ENCODE results near the gene AKAP13.

The AKAP13 gene

DNA sequence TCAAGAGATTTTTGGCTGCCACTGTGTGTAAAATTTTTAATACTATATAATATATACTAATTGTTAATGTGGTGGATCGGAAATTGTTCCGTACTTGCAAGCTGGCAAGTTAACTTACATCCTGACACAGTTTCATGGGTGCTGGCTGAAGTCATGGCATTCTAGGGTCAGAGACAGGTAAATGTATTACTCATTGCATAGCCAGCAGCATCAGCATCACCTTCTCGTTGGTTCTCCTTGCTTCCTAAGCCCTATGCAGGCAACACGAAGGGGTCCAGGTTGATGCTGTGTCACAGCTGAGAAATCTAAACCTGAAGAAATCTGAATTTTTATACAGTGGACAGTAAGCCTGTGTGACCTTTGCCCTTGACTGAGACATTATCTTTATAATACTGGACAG lies 251.6 kb downstream of the AKAP13 start:
- Histone ChIP-seq H3K9ac (ENCODE audit: low read depth, low read length) (no peak overlapping the region), H3K9me3 (ENCODE audit: control insufficient read depth, insufficient read depth, low read length) (no peaks in the 10 kb centered on the region), H3K36me3 (ENCODE audit: control insufficient read depth, insufficient read depth, low read length) (no peaks in the 10 kb centered on the region), H3K27me3 (ENCODE audit: control insufficient read depth, insufficient read depth, low read length) (no peaks in the 10 kb centered on the region), H3K4me1 (ENCODE audit: control insufficient read depth, insufficient read depth, low read length) (no peaks in the 10 kb centered on the region), H3K4me3 (ENCODE audit: low read depth, low read length) (no peak overlapping the region)

DNA sequence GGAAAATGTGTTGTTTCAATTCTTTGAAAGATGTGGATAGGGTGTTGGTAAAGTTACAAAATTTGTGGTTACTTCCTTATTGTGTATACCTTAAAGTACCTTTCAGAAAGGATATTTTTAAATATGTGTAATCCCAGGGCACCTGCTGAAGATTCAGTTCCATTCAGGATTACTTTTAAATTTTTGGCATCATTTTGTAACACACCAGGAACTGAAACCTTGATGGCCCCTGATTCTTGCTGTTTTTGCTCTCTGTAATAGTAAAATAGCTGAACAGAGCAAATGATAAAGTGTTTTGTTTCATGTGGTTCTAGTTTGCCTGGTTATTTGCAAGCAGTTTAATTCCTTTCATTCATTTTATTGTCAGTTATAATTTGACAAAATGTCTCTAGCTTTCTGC lies 253.5 kb downstream of the AKAP13 start:
- Histone ChIP-seq H3K9me3 (ENCODE audit: control insufficient read depth, insufficient read depth, low read length) (no peaks in the 10 kb centered on the region), H3K27me3 (ENCODE audit: control insufficient read depth, insufficient read depth, low read length) (no peaks in the 10 kb centered on the region), H3K4me1 (ENCODE audit: control insufficient read depth, insufficient read depth, low read length) (no peaks in the 10 kb centered on the region), H3K36me3 (ENCODE audit: control insufficient read depth, insufficient read depth, low read length) (no peaks in the 10 kb centered on the region), H3K4me3 (ENCODE audit: low read depth, low read length) (no peak overlapping the region), H3K9ac (ENCODE audit: low read depth, low read length) (no peak overlapping the region)

DNA sequence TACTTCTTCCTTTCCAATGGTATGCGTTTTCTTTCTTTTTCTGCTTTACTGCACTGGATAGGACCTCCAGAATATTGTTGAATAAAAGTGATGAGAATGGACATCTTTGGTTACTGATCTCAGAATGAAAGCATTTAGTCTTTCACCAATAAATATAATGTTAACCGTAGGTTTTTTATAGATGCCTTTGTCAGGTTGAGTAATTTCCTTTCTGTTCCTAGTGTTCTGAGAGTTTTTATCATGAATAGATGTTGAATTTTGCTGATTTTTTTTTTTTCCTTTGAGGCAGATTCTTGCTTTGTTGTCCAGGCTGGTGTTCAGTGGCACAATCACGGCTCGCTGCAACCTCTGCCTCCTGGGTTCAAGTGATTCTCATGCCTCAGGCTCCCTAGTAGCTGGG lies 255.9 kb downstream of the AKAP13 start:
- Histone ChIP-seq H3K4me3 (ENCODE audit: low read depth, low read length) (no peak overlapping the region), H3K9me3 (ENCODE audit: control insufficient read depth, insufficient read depth, low read length) (no peaks in the 10 kb centered on the region), H3K4me1 (ENCODE audit: control insufficient read depth, insufficient read depth, low read length) (no peaks in the 10 kb centered on the region), H3K27me3 (ENCODE audit: control insufficient read depth, insufficient read depth, low read length) (no peaks in the 10 kb centered on the region), H3K36me3 (ENCODE audit: control insufficient read depth, insufficient read depth, low read length) (no peaks in the 10 kb centered on the region), H3K9ac (ENCODE audit: low read depth, low read length) (no peak overlapping the region)

DNA sequence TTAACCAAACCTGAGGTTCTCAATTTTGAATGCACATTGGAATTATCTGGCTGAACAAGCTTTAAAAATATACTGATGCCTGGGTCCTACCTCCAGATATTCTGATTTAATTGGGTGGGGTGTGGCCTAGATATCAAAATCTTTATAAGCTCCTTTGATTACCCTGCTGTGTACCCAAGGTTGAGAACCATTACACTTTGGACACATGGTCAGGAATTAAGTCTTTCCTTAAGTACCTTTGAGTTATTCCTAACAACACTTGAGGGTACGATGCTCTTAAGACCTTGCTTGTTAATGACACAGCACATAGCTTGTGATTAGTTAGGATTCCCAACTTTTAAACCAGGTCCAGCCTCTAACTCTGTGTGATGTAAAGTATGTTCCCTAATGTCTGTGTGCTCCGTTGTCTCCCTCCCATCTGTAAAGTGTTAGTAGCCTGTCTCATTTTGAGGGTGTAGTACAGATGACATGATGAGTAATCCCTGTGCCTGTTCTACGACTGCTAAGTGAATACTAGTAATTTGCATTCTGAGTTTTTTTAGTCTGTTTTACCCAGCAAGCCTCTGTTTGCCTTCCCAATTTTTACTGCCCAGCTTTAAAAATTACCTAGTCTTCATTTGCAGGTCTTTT lies 259.5 kb downstream of the AKAP13 start:
- Histone ChIP-seq H3K9me3 (ENCODE audit: control insufficient read depth, insufficient read depth, low read length) (no peaks in the 10 kb centered on the region), H3K27me3 (ENCODE audit: control insufficient read depth, insufficient read depth, low read length) (no peaks in the 10 kb centered on the region), H3K9ac (ENCODE audit: low read depth, low read length) (no peak overlapping the region), H3K4me1 (ENCODE audit: control insufficient read depth, insufficient read depth, low read length) (no peaks in the 10 kb centered on the region), H3K4me3 (ENCODE audit: low read depth, low read length) (no peak overlapping the region), H3K36me3 (ENCODE audit: control insufficient read depth, insufficient read depth, low read length) (no peaks in the 10 kb centered on the region)

DNA sequence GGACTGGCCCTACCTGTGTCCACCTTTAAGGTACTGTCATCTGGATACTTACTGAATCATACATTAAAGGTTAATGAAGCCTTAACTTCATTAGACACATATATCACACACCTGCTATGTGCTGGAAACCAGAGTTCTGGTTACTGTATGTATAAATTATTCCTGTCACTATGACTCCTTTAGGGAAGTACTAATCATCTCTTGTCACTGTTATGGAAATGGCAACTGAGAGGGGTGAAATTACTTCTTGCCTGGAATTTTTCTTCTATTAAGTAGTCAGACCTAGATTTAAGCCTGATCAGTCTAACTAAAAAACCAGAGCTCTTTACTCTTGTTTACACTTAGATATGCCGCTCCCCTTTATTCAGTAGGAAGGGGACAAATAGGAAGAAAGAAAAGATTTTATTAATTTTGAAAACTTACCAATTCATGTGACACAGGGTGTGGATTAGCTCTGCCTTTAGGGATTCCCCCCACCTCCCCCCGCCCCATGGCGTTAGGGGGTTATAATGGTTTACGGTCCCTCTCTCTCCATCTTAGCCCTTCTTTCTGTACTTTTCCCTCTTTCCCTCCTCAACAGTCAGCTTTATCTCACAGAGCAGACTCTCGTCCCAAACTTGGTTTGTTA lies 261.8 kb downstream of the AKAP13 start:
- H3K9me3 ChIP-seq (ENCODE audit: control insufficient read depth, insufficient read depth, low read length) = no peaks in the 10 kb centered on the region
- H3K9ac ChIP-seq (ENCODE audit: low read depth, low read length) = no peak overlapping the region
- H3K4me1 ChIP-seq (ENCODE audit: control insufficient read depth, insufficient read depth, low read length) = peaks cover 4% of the 10 kb centered on the region
- H3K36me3 ChIP-seq (ENCODE audit: control insufficient read depth, insufficient read depth, low read length) = no peaks in the 10 kb centered on the region
- no peaks in the 10 kb centered on the region for H3K27me3 ChIP-seq (ENCODE audit: control insufficient read depth, insufficient read depth, low read length)
- no peak overlapping the region for H3K4me3 ChIP-seq (ENCODE audit: low read depth, low read length)

DNA sequence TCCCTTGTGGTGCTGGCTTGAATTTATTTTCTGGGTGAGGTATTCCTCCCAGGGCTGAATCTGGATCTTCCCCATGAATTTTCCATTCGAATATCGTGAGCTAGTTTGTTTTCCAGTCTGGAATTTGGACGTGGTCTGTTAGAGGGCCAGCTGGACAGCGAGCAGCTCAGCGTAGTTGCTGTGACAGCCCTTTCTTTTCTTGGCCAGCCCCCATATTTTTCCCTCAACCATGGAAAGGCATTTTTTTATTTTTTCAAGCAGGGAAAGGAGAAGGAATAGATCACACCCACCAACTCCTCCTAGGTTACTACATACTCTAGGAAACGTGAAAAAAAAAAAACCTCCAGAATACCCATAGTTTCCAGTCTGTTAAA lies 262.3 kb downstream of the AKAP13 start:
- H3K27me3 ChIP-seq (ENCODE audit: control insufficient read depth, insufficient read depth, low read length) = no peaks in the 10 kb centered on the region
- no peak overlapping the region for H3K4me3 ChIP-seq (ENCODE audit: low read depth, low read length)
- H3K36me3 ChIP-seq (ENCODE audit: control insufficient read depth, insufficient read depth, low read length) = no peaks in the 10 kb centered on the region
- peaks cover 4% of the 10 kb centered on the region for H3K4me1 ChIP-seq (ENCODE audit: control insufficient read depth, insufficient read depth, low read length)
- no peaks in the 10 kb centered on the region for H3K9me3 ChIP-seq (ENCODE audit: control insufficient read depth, insufficient read depth, low read length)
- H3K9ac ChIP-seq (ENCODE audit: low read depth, low read length) = no peak overlapping the region

DNA sequence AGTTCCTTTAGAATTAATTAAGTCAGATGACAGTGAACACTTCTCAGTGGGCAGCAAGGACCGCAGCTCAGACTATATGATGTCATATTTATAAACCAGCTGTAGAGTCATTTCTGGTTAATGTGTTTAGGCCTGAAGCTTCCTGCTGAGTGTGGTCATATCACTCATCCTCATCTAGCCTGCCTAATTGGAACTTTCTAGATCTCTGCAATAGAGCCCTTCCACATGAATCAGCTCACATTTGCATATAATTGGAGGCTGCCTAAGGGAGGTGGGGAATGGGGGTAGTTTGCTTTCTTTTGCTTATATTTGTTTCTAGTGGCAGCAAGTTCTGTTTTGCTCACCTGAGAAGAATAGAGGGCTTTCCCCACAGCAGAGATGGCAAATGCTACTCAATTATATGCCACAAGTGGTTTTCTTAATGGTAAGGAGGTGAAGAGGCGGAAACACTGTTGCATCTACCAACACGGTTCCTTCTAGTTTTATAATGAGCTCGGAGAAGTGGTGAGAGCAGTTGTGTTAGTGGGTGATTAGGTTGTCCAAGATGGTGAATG lies 266.2 kb downstream of the AKAP13 start:
- no peaks in the 10 kb centered on the region for H3K9me3 ChIP-seq (ENCODE audit: control insufficient read depth, insufficient read depth, low read length)
- no peaks in the 10 kb centered on the region for H3K27me3 ChIP-seq (ENCODE audit: control insufficient read depth, insufficient read depth, low read length)
- no peaks in the 10 kb centered on the region for H3K36me3 ChIP-seq (ENCODE audit: control insufficient read depth, insufficient read depth, low read length)
- H3K4me1 ChIP-seq (ENCODE audit: control insufficient read depth, insufficient read depth, low read length) = peaks cover 4% of the 10 kb centered on the region
- no peak overlapping the region for H3K4me3 ChIP-seq (ENCODE audit: low read depth, low read length)
- H3K9ac ChIP-seq (ENCODE audit: low read depth, low read length) = no peak overlapping the region

DNA sequence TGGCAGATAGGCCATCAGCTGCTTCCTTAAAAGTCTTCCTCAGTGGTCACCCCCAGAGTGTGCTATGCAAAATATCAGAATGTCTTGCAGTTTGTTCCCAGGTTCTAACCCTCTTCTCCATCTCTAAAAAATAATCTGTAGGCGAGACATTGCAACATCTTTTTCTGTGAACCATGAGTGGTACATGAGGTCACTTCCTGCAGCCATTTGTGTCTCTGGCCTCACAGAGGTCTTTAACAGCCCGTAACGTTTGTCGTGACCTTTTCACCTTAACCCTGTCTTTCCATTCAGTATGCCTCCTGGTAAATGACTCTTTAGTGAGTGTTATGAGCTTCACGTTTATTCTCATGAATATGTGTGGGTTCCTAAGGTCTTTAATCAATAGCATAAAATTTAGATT lies 269.0 kb downstream of the AKAP13 start:
- no peak overlapping the region for H3K4me3 ChIP-seq (ENCODE audit: low read depth, low read length)
- H3K9ac ChIP-seq (ENCODE audit: low read depth, low read length) = no peak overlapping the region
- no peaks in the 10 kb centered on the region for H3K9me3 ChIP-seq (ENCODE audit: control insufficient read depth, insufficient read depth, low read length)
- peaks cover 4% of the 10 kb centered on the region for H3K4me1 ChIP-seq (ENCODE audit: control insufficient read depth, insufficient read depth, low read length)
- H3K27me3 ChIP-seq (ENCODE audit: control insufficient read depth, insufficient read depth, low read length) = no peaks in the 10 kb centered on the region
- H3K36me3 ChIP-seq (ENCODE audit: control insufficient read depth, insufficient read depth, low read length) = no peaks in the 10 kb centered on the region

DNA sequence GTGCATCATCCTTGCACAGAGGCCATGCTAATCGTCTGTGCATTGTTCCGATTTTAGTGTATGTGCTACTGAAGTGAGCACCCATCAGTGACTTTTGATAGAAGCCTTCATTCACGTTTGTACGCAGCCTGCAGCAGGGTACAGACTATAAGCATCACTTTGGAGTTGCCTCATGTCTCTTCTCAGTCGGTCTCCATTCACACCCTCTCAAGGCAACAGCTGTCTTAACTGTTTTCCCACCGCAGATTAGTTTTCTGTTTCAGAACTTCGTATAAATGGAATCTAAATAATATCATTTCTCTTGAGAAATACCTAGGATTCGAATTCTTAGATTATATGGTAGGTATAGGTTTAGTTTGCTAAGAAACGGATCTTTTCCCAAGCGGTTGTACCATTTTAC lies 271.1 kb downstream of the AKAP13 start:
- H3K9ac ChIP-seq (ENCODE audit: low read depth, low read length) = no peak overlapping the region
- no peaks in the 10 kb centered on the region for H3K9me3 ChIP-seq (ENCODE audit: control insufficient read depth, insufficient read depth, low read length)
- H3K4me1 ChIP-seq (ENCODE audit: control insufficient read depth, insufficient read depth, low read length) = peaks cover 2% of the 10 kb centered on the region
- no peaks in the 10 kb centered on the region for H3K36me3 ChIP-seq (ENCODE audit: control insufficient read depth, insufficient read depth, low read length)
- H3K4me3 ChIP-seq (ENCODE audit: low read depth, low read length) = no peak overlapping the region
- H3K27me3 ChIP-seq (ENCODE audit: control insufficient read depth, insufficient read depth, low read length) = no peaks in the 10 kb centered on the region

DNA sequence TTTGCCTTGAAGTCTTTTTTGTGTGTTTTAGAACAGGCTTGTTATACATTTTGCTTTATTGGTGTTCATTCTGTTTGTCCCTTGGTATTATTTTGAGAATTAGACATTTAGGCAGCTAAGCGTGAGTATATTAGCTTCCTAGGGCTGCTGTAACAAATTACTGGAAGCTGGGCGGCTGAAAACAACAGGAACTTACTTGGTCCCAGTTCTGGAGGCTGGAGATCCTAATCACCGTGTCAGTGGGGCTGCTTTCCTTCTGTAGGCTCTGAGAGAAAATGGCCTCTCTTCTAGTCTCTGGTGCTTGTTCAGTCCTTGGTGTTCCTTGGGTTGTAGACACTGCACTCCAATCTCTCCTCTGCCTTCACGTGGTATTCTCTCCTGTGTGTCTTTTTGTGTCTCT lies 272.1 kb downstream of the AKAP13 start:
- H3K9me3 ChIP-seq (ENCODE audit: control insufficient read depth, insufficient read depth, low read length) = no peaks in the 10 kb centered on the region
- no peak overlapping the region for H3K4me3 ChIP-seq (ENCODE audit: low read depth, low read length)
- no peaks in the 10 kb centered on the region for H3K36me3 ChIP-seq (ENCODE audit: control insufficient read depth, insufficient read depth, low read length)

DNA sequence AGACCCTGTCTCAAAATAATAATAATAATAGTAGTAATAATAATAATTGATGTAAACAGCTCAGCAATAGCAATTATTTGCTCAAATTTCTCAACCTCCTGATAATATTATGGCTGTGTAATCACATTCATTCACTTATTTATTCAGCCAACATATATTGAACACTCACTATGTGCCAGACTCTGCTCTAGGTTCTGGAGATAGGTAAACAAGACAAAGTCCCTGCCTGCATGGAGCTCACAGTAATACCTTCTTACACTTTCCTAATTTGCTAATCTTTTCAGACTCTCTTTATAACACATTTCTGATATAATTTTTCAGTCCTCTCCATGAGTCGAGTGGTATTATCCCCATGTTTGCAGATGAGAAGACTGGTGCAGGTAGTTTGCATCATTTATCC lies 276.7 kb downstream of the AKAP13 start:
- no peaks in the 10 kb centered on the region for H3K9me3 ChIP-seq (ENCODE audit: control insufficient read depth, insufficient read depth, low read length)
- H3K9ac ChIP-seq (ENCODE audit: low read depth, low read length) = no peak overlapping the region
- H3K4me3 ChIP-seq (ENCODE audit: low read depth, low read length) = no peak overlapping the region
- no peaks in the 10 kb centered on the region for H3K36me3 ChIP-seq (ENCODE audit: control insufficient read depth, insufficient read depth, low read length)
- no peaks in the 10 kb centered on the region for H3K27me3 ChIP-seq (ENCODE audit: control insufficient read depth, insufficient read depth, low read length)
- no peaks in the 10 kb centered on the region for H3K4me1 ChIP-seq (ENCODE audit: control insufficient read depth, insufficient read depth, low read length)

More for the DNA sequence above, 272.1 kb downstream of the AKAP13 start:
- Histone ChIP-seq H3K27me3 (ENCODE audit: control insufficient read depth, insufficient read depth, low read length) (no peaks in the 10 kb centered on the region), H3K9ac (ENCODE audit: low read depth, low read length) (no peak overlapping the region), H3K4me1 (ENCODE audit: control insufficient read depth, insufficient read depth, low read length) (no peaks in the 10 kb centered on the region)

DNA sequence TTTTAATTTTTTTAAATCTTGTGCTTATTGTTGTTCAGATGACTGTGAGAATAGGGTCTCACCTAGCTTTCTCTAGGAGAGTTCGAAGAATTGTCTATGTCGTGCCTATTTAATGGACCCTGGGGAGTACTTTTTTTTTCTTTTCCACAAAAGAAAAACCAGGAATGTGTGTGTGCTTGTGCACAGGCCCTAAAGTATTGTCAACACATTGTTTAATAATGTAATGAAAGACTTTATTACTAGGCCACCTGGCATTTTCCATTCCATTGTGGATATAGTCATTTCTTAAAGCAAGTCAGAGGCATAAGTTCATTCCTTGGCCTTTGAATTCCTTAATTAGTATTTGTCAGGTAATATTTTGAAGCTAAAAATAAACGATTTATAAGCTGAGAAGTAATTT lies 278.4 kb downstream of the AKAP13 start:
- H3K36me3 ChIP-seq (ENCODE audit: control insufficient read depth, insufficient read depth, low read length) = no peaks in the 10 kb centered on the region

More for the DNA sequence above, 278.4 kb downstream of the AKAP13 start:
- Histone ChIP-seq H3K9me3 (ENCODE audit: control insufficient read depth, insufficient read depth, low read length) (no peaks in the 10 kb centered on the region), H3K27me3 (ENCODE audit: control insufficient read depth, insufficient read depth, low read length) (no peaks in the 10 kb centered on the region), H3K4me3 (ENCODE audit: low read depth, low read length) (no peak overlapping the region), H3K4me1 (ENCODE audit: control insufficient read depth, insufficient read depth, low read length) (no peaks in the 10 kb centered on the region), H3K9ac (ENCODE audit: low read depth, low read length) (no peak overlapping the region)

Measured in iPS-15b (cell line).